Globus pallidus (tissue), 1 donor: Measurements from ENCODE around the gene CPNE6.
A peak's percentile ranks its signal among the peaks of the same experiment; 100 is the strongest.

ENCODE experiments used
- DNase-seq: peaks from one replicate; pipeline ENCODE4 v3.0.0-alpha.2; 2015; ENCODE audit warnings: low spot score

Gene CPNE6

DNA sequence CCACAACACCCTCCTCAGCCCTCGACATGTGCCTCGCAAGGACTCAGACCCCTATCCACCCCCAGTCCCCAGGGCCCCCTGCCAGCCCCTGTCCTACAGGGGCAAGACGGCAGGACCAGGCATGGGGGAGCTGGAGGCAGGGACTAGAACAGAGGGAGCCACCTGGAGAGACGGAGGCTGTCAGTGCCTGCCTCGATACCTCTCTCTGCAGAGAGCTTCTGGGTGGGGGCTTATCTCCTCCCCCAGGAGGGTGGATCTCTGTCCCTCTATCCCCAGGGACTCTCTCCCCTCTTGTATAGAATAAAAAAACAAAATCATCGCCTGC, 2.0 kb upstream of the CPNE6 start:
- no peak for DNase-seq

- DNase-seq, result no peak
These were observed 848 bp upstream of the CPNE6 start for GRCh38 chr14:24070285-24071143.

GRCh38 chr14:24071836-24072430, 571 bp downstream of the CPNE6 start:
- DNase-seq, result no peak

DNA sequence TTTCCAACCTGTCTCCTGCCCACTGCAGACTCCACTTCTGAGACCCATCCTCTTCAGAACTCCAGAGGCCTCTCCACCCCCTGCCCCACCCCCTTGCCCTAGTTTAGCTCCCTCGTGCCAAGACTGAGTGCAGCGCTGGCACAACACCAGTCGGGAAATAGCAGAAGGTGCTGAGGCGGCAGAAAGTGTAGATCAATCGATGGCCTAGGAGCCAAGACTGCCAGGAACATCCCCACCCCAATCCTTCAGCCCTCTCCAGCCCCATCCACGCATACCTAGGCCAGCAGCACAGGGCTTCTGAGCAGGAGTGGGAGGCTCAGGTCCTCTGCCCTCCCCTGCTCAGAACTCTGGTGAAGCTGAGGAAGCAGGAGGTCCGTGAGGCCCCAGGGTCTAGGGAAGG, 1.1 kb downstream of the CPNE6 start:
- no peak for DNase-seq

DNA sequence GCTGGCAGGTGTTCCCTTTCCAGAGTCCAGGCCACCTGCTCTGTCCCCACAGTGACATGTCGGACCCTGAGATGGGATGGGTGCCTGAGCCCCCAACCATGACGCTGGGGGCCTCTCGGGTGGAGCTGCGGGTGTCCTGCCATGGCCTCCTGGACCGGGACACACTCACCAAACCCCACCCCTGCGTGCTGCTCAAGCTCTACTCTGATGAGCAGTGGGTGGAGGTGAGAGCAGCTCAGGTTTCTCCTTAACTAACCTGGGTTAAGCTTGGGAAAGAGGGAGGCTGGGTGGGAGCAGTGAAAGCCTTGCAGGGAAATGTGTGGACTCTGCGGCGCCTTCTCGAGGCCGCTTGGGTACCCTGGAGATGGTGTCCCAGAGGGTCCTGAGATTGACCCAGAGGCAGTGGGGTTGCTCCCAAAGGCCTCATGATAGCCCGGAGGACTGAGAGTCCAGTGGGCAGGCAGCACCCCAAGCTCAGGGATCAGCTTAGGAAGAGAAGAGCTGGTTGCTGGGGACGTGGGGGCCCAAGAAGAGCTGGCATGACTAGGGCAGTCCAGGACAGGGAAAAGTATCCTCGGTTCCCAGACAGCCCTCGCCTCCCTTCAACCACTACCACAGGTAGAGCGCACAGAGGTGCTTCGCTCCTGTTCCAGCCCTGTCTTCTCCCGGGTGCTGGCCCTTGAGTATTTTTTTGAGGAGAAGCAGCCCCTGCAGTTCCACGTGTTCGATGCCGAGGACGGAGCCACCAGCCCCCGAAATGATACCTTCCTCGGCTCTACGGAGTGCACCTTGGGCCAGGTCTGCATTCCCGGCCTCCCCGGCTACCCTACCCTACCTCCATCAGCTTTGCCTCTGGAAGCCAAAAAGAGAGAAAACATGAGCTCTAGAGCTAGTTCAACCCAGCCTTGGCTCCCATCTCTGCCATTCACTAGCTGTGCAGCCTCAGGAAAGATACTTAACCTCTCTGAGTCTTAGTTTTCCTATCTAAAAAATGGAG, 1.8 kb downstream of the CPNE6 start:
- no peak for DNase-seq

DNA sequence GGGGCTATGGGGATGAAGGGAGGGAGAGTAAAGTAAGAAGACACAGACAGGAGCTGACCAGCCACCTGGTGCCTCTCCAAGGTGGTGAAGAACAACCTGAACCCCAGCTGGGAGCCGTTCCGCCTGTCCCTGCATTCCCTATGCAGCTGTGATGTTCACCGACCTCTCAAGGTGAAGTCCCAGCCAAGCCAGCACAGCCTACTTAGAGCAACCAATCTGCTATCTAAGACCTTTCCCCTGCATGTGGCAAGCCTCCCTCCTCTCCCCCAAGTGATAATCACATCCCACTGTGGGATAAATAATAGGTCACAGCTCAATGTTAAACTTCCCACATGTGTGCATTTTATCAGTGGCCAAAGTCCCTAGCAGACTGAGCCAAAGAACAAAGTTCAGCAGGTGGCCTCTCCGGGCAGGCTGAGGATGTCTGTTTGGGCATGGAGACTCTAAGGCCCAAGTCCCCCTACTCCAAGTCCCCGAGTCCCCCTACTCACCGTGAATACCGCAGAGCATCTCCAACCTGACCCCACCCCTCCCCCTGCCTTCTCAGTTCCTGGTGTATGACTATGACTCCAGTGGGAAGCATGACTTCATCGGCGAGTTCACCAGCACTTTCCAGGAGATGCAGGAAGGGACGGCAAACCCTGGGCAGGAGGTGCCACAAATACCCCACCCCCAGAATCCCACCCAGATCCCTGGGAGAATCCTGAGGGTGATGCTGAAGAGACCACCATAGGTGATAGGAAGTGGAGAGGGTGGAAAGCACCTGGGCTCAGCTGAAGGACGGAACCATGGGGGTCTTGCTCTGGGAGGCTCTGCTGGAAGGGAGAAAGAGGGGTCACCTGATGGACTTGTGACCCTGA, 3.5 kb downstream of the CPNE6 start:
- DNase-seq, result no peak

- no peak for DNase-seq
These were observed 4.3 kb downstream of the CPNE6 start for GRCh38 chr14:24075485-24076301.

DNA sequence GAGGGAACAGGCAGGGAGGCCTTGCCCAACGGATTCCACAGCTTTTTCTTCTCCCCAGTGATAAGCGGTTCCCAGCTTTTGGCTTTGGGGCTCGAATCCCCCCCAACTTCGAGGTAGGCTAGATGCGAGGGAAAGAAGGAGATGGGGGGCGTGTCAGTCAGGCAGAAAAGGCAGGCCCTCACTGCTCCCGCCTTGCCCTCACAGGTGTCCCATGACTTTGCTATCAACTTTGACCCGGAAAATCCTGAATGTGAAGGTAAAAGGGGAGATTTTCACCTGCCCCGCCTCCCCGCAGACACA, 4.9 kb downstream of the CPNE6 start:
- no peak for DNase-seq

- no peak for DNase-seq
These were observed 5.7 kb downstream of the CPNE6 start for GRCh38 chr14:24077086-24077485.

DNA sequence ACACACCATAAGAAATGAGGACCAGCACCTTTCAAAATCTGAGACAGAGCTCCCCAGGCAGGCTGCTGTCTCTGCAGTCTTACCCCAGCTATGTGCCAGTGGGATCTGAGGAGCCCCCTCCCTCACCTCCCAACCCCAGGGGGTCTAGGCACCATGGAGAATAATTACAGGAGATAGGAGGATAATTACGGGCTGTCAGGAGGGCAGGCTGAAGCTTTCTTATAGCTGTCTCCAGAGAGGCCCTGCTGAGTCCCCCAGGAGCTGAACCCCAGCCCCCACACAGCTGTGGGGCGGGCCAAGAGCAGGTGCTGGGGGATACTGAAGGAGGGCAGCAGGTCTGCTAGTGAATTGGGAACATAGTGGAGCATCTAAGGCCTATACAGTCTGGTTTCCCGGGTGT, 6.8 kb downstream of the CPNE6 start:
- DNase-seq, result no peak

DNA sequence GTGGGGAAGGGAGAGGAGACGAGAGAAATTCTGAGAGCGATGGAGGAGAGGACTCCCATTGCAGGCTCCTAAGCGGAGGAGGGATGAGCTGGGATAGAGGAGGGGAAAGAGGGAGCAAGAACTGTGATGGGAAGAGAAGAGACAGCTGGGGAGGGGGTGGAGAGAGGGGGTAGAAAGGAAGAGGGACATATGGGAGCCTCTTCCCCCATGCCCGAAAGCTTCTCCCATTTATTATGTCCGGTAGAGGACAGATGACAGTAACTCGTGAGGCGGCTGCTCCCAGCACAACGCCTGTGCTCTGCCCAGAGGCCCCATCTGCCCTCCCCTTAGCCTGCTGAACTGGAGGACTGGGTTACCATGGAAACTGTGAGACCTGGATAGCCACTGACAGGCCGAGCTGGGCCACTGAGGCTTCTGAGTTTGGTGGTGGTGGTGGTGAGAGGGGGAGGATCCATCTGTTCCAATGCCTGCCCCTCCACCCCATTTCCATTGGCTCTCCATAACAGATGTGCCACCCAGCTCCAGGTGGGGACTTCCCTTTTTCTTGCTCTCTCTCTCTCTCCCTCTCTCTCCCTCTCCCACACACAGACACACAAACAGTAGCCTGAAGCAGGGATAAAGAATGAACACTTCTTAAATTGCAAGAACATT, 8.3 kb downstream of the CPNE6 start:
- no peak for DNase-seq

GRCh38 chr14:24080142-24080530, 8.8 kb downstream of the CPNE6 start:
- DNase-seq, result no peak

- DNase-seq, result peak; percentile 46
These were observed 9.8 kb downstream of the CPNE6 start for GRCh38 chr14:24080888-24081738.

DNA sequence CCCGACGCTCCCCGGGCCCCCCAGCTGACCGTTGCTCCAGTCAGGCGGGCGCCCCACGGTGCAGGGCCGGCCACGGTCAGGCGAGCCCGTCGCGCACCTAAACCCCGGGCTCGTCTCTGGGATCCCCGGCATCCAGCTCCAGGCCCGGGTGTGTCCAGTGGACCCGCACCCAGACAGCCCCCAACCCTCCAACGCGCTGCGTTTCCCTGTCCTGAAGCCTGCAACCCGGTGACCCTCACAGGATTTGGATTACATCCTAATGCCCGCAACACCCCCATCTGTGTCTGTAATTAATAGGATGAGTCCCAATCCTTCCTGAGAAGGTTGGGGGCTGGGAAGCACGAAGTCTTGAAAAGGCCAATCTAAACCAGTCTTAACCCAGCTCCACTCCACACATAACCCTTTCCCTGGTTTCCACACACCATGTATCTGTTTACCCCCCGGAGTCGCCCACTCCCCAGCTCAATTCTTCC, 10.4 kb downstream of the CPNE6 start:
- no peak for DNase-seq

DNA sequence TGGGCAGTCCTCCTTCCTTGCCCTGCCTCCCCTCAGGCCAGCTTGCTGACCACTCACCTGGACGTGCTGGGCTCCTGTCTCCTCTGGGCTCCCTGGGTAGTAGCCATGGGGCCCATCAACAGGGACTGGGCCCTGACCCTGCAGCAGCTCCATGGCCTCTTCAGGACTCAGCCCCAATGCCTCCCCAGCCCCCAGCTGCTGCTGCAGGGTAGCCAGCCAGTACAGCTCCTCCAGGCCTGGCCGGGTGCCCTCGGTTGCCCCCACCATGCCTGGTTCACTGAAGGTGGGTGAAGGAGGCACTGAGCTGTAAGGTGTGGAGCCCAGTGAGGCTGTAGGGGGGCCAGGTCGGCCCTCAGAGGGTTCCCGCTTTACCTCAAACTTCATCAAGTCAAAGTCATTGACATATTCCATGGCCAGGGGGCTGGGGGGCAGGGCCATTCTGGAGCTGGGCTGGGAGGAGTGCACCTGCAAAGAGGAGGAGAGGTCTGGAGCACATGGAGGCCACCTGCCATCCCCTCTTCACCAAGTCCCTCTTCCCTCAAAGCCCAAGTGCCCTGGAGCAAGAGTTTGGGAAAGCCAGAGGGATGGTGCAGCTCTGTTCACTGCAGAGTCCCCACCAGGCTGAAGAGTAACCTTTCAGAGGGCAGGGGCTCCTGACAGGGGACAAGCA, 11.2 kb downstream of the CPNE6 start:
- DNase-seq, result no peak

GRCh38 chr14:24083462-24083861, 12.1 kb downstream of the CPNE6 start:
- no peak for DNase-seq

GRCh38 chr14:24084440-24084839, 13.1 kb downstream of the CPNE6 start:
- DNase-seq, result no peak

- DNase-seq, result no peak
These were observed 13.9 kb downstream of the CPNE6 start for GRCh38 chr14:24085215-24085614.
